H9 (cell line): ENCODE results near the gene CTNNA3. TPM values are rescaled to one million over a fixed set of nuclear protein-coding genes. Genes with fewer than 3 reads are reported as not detected.

Experiments
- DNase-seq: peaks from one replicate; pipeline ENCODE4 v3.0.0-alpha.2; 2017
- H2AFZ ChIP-seq: one replicate; pipeline ENCODE4 v1.6.1; 2013; ENCODE audit warnings: mild to moderate bottlenecking, low read length, control low read depth, moderate library complexity
- H2AK5ac ChIP-seq: 2 replicates; pipeline ENCODE4 v1.6.1; 2013; ENCODE audit warnings: low read length, control low read depth, mixed read lengths; ENCODE audit not compliant: insufficient read length
- H2BK120ac ChIP-seq: one replicate; pipeline ENCODE4 v1.6.1; 2013; ENCODE audit warnings: low read depth, mild to moderate bottlenecking, low read length, control low read depth, inconsistent platforms; ENCODE audit not compliant: poor library complexity, severe bottlenecking
- H2BK12ac ChIP-seq: 2 replicates; pipeline ENCODE4 v1.6.1; 2013; ENCODE audit warnings: low read length, control low read depth, mixed read lengths, low read depth; ENCODE audit not compliant: insufficient read length
- H2BK15ac ChIP-seq: 2 replicates; pipeline ENCODE4 v1.6.1; 2013; ENCODE audit warnings: low read depth, low read length, control low read depth
- H2BK20ac ChIP-seq: one replicate; pipeline ENCODE4 v1.6.1; 2013; ENCODE audit warnings: low read depth, mild to moderate bottlenecking, low read length, control low read depth, inconsistent platforms; ENCODE audit not compliant: poor library complexity, severe bottlenecking
- H2BK5ac ChIP-seq: 2 replicates; pipeline ENCODE4 v1.6.1; 2013; ENCODE audit warnings: low read length, control low read depth, mixed read lengths; ENCODE audit not compliant: insufficient read length
- H3K14ac ChIP-seq: 2 replicates; pipeline ENCODE4 v1.6.1; 2013; ENCODE audit warnings: low read length, control low read depth; ENCODE audit not compliant: insufficient read depth
- H3K18ac ChIP-seq: 2 replicates; pipeline ENCODE4 v1.6.1; 2013; ENCODE audit warnings: low read depth, mild to moderate bottlenecking, mixed read lengths, low read length, control low read depth; ENCODE audit not compliant: insufficient read length
- H3K23ac ChIP-seq: 2 replicates; pipeline ENCODE4 v1.6.1; 2013; ENCODE audit warnings: low read length, control low read depth, mixed read lengths, low read depth; ENCODE audit not compliant: insufficient read length
- H3K23me2 ChIP-seq: 2 replicates; pipeline ENCODE4 v1.6.1; 2013; ENCODE audit warnings: low read depth, mild to moderate bottlenecking, mixed read lengths, low read length, control low read depth; ENCODE audit not compliant: insufficient read length, poor library complexity, severe bottlenecking
- H3K27ac ChIP-seq: 2 replicates; pipeline ENCODE4 v1.5.1; 2013; ENCODE audit warnings: low read length, control low read depth, mixed read lengths, low read depth; ENCODE audit not compliant: insufficient read length
- H3K27me3 ChIP-seq: 2 replicates; pipeline ENCODE4 v1.6.1; 2013; ENCODE audit warnings: low read length, control low read depth, inconsistent platforms; ENCODE audit not compliant: insufficient read depth
- H3K4ac ChIP-seq: 2 replicates; pipeline ENCODE4 v1.6.1; 2013; ENCODE audit warnings: low read depth, mild to moderate bottlenecking, control low read depth, inconsistent platforms, low read length, moderate library complexity
- H3K4me1 ChIP-seq: 2 replicates; pipeline ENCODE4 v1.6.1; 2013; ENCODE audit warnings: low read length, control low read depth, inconsistent platforms; ENCODE audit not compliant: insufficient read depth
- H3K4me2 ChIP-seq: 2 replicates; pipeline ENCODE4 v1.6.1; 2013; ENCODE audit warnings: low read length, control low read depth, mixed read lengths; ENCODE audit not compliant: insufficient read length, insufficient read depth
- H3K56ac ChIP-seq: 2 replicates; pipeline ENCODE4 v1.6.1; 2013; ENCODE audit warnings: low read depth, mild to moderate bottlenecking, mixed read lengths, low read length, control low read depth; ENCODE audit not compliant: insufficient read length
- H3K79me1 ChIP-seq: 2 replicates; pipeline ENCODE4 v1.6.1; 2013; ENCODE audit warnings: low read depth, mild to moderate bottlenecking, moderate library complexity, low read length, control low read depth, inconsistent platforms; ENCODE audit not compliant: insufficient read depth, poor library complexity, severe bottlenecking
- H3K79me2 ChIP-seq: 2 replicates; pipeline ENCODE4 v1.6.1; 2013; ENCODE audit warnings: low read length, control low read depth, inconsistent platforms; ENCODE audit not compliant: insufficient read depth
- H3K9ac ChIP-seq: 2 replicates; pipeline ENCODE4 v1.6.1; 2013; ENCODE audit warnings: low read length, control low read depth, mixed read lengths; ENCODE audit not compliant: insufficient read length; ENCODE audit errors: extremely low read depth
- H3K9me3 ChIP-seq: one replicate; pipeline ENCODE4 v1.6.1; 2013; ENCODE audit warnings: low read depth, low read length, inconsistent platforms; ENCODE audit not compliant: control insufficient read depth
- H3T11ph ChIP-seq: one replicate; pipeline ENCODE4 v1.6.1; 2013; ENCODE audit warnings: mild to moderate bottlenecking, low read length, control low read depth, inconsistent platforms
- H4K20me1 ChIP-seq: one replicate; pipeline ENCODE4 v1.6.1; 2013; ENCODE audit not compliant: control insufficient read depth, insufficient read length, insufficient read depth
- H4K5ac ChIP-seq: 2 replicates; pipeline ENCODE4 v1.6.1; 2013; ENCODE audit warnings: low read depth, mild to moderate bottlenecking, mixed read lengths, low read length, control low read depth; ENCODE audit not compliant: insufficient read length
- H4K8ac ChIP-seq: replicated peaks from 2 replicates; pipeline ENCODE4 v1.6.1; 2013; ENCODE audit warnings: low read length, control low read depth, mixed read lengths, low read depth; ENCODE audit not compliant: insufficient read length
- H4K91ac ChIP-seq: 2 replicates; pipeline ENCODE4 v1.6.1; 2013; ENCODE audit warnings: low read depth, mild to moderate bottlenecking, moderate library complexity, mixed read lengths, low read length, control low read depth; ENCODE audit not compliant: insufficient read length
- H3K27ac Mint-ChIP-seq, 3 experiments: 2 replicates in 2 of 3; 3 replicates in 1 of 3; pipeline ENCODE4 v1.8.0; 2020 to 2021; ENCODE audit warnings: mixed read lengths in 3 of 3, mild to moderate bottlenecking in 1 of 3, moderate library complexity in 1 of 3
- H3K27me3 Mint-ChIP-seq: 2 replicates; pipeline ENCODE4 v1.8.0; 2021; ENCODE audit warnings: low read depth, mild to moderate bottlenecking, moderate library complexity, mixed read lengths
- H3K36me3 Mint-ChIP-seq, 3 experiments: 2 replicates in 2 of 3; 3 replicates in 1 of 3; pipeline ENCODE4 v1.8.0; 2020 to 2021; ENCODE audit warnings: low read depth in 3 of 3, mixed read lengths in 3 of 3; ENCODE audit not compliant: insufficient read depth in 1 of 3
- H3K4me1 Mint-ChIP-seq, 2 experiments: 2 replicates each; pipeline ENCODE4 v1.8.0; 2020; ENCODE audit warnings: mixed read lengths in 2 of 2
- H3K4me3 Mint-ChIP-seq, 2 experiments: 2 replicates in 1 of 2; 3 replicates in 1 of 2; pipeline ENCODE4 v1.8.0; 2020 to 2021; ENCODE audit warnings: mild to moderate bottlenecking in 2 of 2, mixed read lengths in 2 of 2, moderate library complexity in 1 of 2
- H3K9me3 Mint-ChIP-seq, 2 experiments: 2 replicates in 1 of 2; 3 replicates in 1 of 2; pipeline ENCODE4 v1.8.0; 2020; ENCODE audit warnings: mild to moderate bottlenecking in 2 of 2, mixed read lengths in 2 of 2, moderate library complexity in 1 of 2
- WGBS: extraction: QIAGEN DNeasy Blood & Tissue Kit; methylation state at CpG from one replicate; pipeline ENCODE4 v1.1.7; 2013; ENCODE audit warnings: missing lambda C conversion rate, low lambda C conversion rate, mixed read lengths; ENCODE audit not compliant: insufficient read length; ENCODE audit errors: extremely low coverage; 5-methylcytosine and 5-hydroxymethylcytosine counted together
- total RNA-seq: library from RNA; stranded (reverse); gene quantifications from 2 replicates; pipeline ENCODE4 v1.2.1, GENCODE V29; 2021
- TF ChIP-seq, protein P1 (sequence below): fragments of 200-600 bp; sonication (generic); conservative IDR thresholded peaks from 3 replicates; pipeline ENCODE4 v1.8.0; 2021; ENCODE audit warnings: antibody characterized with exemption, mild to moderate bottlenecking

The CTNNA3 gene
- total RNA-seq, 1 experiment from 2014 or later, result 3.3 TPM

GRCh38 chr10:66322777-66323176, 1373.2 kb downstream of the CTNNA3 start:
- Histone ChIP-seq H2AK5ac (no peak overlapping the region), H2BK120ac (no peak overlapping the region), H4K20me1 (no peaks in the 10 kb centered on the region), H2BK12ac (no peak overlapping the region), H2AFZ (no peak overlapping the region), H3K79me1 (no peaks in the 10 kb centered on the region), H3K23me2 (no peaks in the 10 kb centered on the region), H3K4me2 (no peak overlapping the region), H2BK15ac (no peak overlapping the region), H3K9me3 (no peaks in the 10 kb centered on the region), H3K4me1 (no peaks in the 10 kb centered on the region; the same call in 1 of the 2 replicates), H3K4ac (no peak overlapping the region), H3K23ac (no peak overlapping the region), H3K9ac (no peak overlapping the region), H2BK5ac (no peak overlapping the region), H4K91ac (no peak overlapping the region), H4K5ac (no peak overlapping the region), H4K8ac (no peak overlapping the region), H3K14ac (no peak overlapping the region), H2BK20ac (no peak overlapping the region), H3K56ac (no peak overlapping the region), H3K27me3 (no peaks in the 10 kb centered on the region), H3K79me2 (no peaks in the 10 kb centered on the region), H3T11ph (no peak overlapping the region), H3K27ac (no peak overlapping the region), H3K18ac (no peak overlapping the region)
- DNase-seq, result no peak
- Mint-ChIP-seq H3K4me1 (peaks cover 7 to 12% of the 10 kb centered on the region in 2 experiments), H3K27me3 (no peaks in the 10 kb centered on the region), H3K4me3 (no peak overlapping the region), H3K36me3 (no peaks in the 10 kb centered on the region; a peak in 1 of 7 replicates), H3K9me3 (no peaks in the 10 kb centered on the region), H3K27ac (no peak overlapping the region)
- TF ChIP-seq, protein P1, sequence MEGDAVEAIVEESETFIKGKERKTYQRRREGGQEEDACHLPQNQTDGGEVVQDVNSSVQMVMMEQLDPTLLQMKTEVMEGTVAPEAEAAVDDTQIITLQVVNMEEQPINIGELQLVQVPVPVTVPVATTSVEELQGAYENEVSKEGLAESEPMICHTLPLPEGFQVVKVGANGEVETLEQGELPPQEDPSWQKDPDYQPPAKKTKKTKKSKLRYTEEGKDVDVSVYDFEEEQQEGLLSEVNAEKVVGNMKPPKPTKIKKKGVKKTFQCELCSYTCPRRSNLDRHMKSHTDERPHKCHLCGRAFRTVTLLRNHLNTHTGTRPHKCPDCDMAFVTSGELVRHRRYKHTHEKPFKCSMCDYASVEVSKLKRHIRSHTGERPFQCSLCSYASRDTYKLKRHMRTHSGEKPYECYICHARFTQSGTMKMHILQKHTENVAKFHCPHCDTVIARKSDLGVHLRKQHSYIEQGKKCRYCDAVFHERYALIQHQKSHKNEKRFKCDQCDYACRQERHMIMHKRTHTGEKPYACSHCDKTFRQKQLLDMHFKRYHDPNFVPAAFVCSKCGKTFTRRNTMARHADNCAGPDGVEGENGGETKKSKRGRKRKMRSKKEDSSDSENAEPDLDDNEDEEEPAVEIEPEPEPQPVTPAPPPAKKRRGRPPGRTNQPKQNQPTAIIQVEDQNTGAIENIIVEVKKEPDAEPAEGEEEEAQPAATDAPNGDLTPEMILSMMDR, result no peak
- no CpG with 5 or more reads among the region's 2 CpGs for WGBS
